ENCODE data around the gene SYNGR3. TPM values are rescaled to one million over a fixed set of nuclear protein-coding genes. Genes with fewer than 3 reads are reported as not detected.
"Not testable (repeated sequence)": the region's sequence is repeated elsewhere in the genome, so short reads cannot be mapped to it uniquely, and the experiment has no call there.

The SYNGR3 gene
- total RNA-seq, 2 donors from 2014 or later: 1.5 to 1.9 TPM

DNA sequence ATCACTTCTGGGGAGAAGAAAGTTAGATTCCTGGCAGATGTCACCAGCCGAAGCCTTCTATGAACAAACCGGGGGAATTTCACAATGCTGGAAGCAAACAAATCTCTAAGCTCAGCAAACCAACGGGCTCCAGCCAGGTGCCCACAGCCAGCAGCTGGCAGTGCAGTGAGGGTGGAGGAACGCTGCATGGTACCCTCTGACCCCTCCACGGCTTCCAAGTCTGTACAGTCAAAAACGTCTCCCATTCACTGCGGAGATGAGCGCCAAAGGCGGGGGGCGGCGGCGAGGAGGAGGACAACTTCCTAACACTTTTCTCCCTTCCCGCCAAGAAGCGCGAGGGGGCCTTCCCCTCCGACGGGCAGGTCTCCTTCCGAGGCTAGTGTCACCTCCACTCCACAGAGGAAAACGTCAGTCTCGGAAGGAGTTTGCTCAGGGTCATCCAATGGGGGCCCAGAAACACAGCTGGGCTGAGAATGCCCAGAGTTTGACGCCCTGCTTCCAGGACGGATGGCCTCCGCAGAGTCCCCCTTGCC is 18.9 kb downstream of the SYNGR3 start:
- DNase-seq: peak; percentile 52
- H3K4me1 ChIP-seq: peaks cover 31% of the 10 kb centered on the region
- H3K9ac ChIP-seq (ENCODE audit: low read depth in 2 of 2, low read length in 2 of 2): peak overlapping the region; percentile 98
- TF ChIP-seq, protein P1, sequence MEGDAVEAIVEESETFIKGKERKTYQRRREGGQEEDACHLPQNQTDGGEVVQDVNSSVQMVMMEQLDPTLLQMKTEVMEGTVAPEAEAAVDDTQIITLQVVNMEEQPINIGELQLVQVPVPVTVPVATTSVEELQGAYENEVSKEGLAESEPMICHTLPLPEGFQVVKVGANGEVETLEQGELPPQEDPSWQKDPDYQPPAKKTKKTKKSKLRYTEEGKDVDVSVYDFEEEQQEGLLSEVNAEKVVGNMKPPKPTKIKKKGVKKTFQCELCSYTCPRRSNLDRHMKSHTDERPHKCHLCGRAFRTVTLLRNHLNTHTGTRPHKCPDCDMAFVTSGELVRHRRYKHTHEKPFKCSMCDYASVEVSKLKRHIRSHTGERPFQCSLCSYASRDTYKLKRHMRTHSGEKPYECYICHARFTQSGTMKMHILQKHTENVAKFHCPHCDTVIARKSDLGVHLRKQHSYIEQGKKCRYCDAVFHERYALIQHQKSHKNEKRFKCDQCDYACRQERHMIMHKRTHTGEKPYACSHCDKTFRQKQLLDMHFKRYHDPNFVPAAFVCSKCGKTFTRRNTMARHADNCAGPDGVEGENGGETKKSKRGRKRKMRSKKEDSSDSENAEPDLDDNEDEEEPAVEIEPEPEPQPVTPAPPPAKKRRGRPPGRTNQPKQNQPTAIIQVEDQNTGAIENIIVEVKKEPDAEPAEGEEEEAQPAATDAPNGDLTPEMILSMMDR (IDR thresholded peaks at IDR 0.05): no peak
- no peaks in the 10 kb centered on the region for H3K9me3 ChIP-seq
- intact Hi-C loops (cut with DNase I): no loop called here
- no peaks in the 10 kb centered on the region for H3K36me3 ChIP-seq
- H3K4me3 ChIP-seq: peak overlapping the region; percentile 95
- H3K27ac ChIP-seq: peak overlapping the region; percentile 72
- no peaks in the 10 kb centered on the region for H3K27me3 ChIP-seq

DNA sequence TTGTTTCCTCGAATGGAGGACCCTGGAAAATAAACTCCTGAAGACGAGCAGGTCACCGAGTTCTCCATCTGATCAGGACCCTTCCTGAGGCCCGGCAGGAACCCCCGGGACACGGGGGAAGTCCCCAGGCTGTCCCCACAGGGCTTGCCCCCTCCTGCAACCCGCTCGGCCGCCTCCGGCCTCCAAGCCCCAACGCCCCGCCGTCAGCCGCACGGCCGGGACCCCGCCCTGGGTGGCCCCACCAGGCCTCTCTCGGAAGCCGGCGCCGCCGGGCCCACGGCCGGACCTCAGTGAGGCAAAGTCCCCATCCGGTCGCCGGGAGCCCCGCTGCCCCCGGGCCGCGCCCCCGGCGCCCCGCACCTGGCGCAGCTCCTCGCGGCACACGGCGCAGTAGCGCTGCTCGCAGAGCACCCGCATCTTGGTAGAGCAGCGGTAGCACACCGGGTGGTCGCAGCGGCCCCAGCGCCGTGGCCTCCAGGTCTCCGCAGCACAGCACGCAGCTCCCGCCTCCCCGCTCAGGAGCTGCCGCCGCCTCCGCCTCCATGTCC is 19.5 kb downstream of the SYNGR3 start:
- DNase-seq: no peak
- intact Hi-C loops (cut with DNase I): no loop called here
- Histone ChIP-seq H3K36me3 (no peaks in the 10 kb centered on the region), H3K4me1 (peaks cover 27% of the 10 kb centered on the region), H3K9ac (ENCODE audit: low read depth in 2 of 2, low read length in 2 of 2) (peak overlapping the region; percentile 98), H3K27me3 (no peaks in the 10 kb centered on the region), H3K9me3 (no peaks in the 10 kb centered on the region), H3K4me3 (peak overlapping the region; percentile 95), H3K27ac (peak overlapping the region; percentile 72)
- TF ChIP-seq, protein P1 (IDR thresholded peaks at IDR 0.05): no peak

DNA sequence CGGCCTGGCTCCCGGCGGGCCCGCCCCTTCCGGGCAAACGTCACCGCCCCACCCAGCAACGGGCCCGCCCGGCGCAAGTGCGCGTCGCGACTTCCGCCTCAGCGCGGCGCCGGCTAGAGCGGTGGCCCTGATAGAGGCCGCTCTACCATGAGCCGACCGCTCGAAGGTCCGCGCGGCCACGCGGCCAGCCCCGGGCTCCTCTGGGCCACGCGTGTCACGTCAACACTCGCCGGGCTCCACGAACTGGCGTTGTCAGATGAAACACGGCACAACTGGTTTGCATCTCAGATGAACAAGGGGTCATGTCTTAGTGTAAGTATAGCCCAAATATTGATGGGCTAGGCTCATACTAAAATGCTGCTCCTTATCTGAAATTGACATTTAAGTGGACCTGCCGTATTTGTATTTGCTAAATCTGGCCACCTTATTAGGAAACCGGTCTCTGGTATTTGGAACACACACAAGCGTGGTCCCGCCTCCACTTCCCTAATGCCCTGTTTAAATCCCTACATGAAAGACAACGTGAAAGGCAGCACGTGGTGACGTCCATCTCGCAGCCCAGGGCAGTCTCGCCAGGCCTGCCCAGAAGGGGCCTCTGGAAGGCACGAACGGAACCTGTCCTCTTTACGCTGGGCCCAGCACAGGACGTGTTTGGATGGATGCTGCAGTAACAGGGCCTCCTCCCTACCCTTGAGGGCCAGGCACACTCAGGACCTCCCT is 20.2 kb downstream of the SYNGR3 start, which contains the start of gene ZNF598:
ZNF598 (minus strand) TSS at position 31 of the 720 bp plus-strand sequence.
- DNase-seq: peak; percentile 79
- TF ChIP-seq, protein P1 (IDR thresholded peaks at IDR 0.05): no peak
- H3K9me3 ChIP-seq: no peaks in the 10 kb centered on the region
- H3K4me1 ChIP-seq: peaks cover 20% of the 10 kb centered on the region
- no peaks in the 10 kb centered on the region for H3K36me3 ChIP-seq
- peak within 1 kb of the TSS; percentile 88 for H3K27ac ChIP-seq
- H3K4me3 ChIP-seq: peak within 1 kb of the TSS; percentile 95
- intact Hi-C loops (cut with DNase I): no loop called here
- H3K9ac ChIP-seq (ENCODE audit: low read depth in 2 of 2, low read length in 2 of 2): peak within 1 kb of the TSS; percentile 98
- H3K27me3 ChIP-seq: no peaks in the 10 kb centered on the region

DNA sequence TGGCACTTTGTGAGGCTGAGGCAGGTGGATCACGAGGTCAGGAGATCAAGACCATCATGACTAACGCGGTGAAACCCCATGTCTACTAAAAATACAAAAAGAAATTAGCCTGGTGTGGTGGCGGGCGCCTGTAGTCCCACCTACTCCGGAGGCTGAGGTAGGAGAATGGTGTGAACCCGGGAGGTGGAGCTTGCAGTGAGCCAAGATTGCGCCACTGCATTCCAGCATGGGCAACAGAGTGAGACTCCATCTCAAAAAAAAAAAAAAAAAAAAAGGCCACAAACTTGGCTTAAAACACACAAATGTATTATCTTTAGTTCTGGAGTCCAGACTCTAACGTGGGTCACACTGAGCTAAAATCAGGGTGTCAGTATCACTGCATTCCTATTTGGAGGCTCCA is 22.0 kb downstream of the SYNGR3 start:
- H3K9ac ChIP-seq (ENCODE audit: low read depth in 2 of 2, low read length in 2 of 2); intact Hi-C loops (cut with DNase I); H3K9me3 ChIP-seq; H3K27ac ChIP-seq; H3K36me3 ChIP-seq; DNase-seq; H3K4me3 ChIP-seq; H3K27me3 ChIP-seq: not testable (repeated sequence)
- H3K4me1 ChIP-seq: peaks cover 16% of the 10 kb centered on the region

DNA sequence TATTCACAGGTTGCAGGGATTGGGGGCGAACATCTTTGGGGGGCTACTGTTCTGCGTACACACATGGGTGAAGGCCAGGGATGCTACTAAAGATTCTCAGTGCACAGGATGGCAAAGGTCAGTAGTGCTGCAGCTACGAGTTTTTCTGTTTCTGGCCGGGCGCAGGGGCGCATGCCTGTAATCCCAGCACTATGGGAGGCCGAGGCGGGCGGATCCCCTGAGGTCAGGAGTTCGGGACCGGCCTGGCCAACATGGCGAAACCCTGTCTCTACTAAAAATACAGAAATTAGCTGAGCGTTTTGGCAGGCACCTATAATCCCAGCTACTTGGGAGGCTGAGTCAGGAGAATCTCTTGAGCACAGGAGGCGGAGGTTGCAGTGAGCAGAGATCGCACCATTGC is 23.8 kb downstream of the SYNGR3 start:
- Histone ChIP-seq H3K4me1 (peaks cover 2% of the 10 kb centered on the region), H3K27me3 (no peaks in the 10 kb centered on the region), H3K36me3 (no peaks in the 10 kb centered on the region), H3K9ac (ENCODE audit: low read depth in 2 of 2, low read length in 2 of 2) (no peak overlapping the region), H3K9me3 (no peaks in the 10 kb centered on the region), H3K27ac (no peak overlapping the region), H3K4me3 (no peak overlapping the region)
- intact Hi-C loops (cut with DNase I): no loop called here
- TF ChIP-seq, protein P1 (IDR thresholded peaks at IDR 0.05): no peak
- no peak for DNase-seq

All from colonic mucosa (tissue), 4 donors.